ENCODE data around the gene RAB32.

RAB32 gene

DNA sequence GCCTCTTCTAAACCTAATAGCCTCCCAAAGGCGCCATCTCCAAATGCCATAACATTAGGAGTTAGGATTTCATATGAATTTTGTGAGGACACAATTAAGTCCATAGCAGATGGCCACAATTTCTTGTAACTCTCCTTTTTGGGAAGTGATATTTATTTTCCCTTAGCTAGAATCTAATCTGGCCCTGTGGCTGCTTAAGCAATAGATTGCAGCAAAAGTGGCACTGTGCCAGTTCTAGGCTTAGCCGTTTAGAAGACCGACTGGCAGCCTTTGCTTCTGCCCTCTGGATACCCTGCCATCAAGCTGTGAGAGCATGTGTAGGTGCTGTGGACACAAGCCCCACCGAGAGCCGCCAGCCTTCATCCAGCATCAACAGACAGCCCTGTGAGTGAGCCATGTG lies 39.2 kb downstream of the RAB32 start:
- no peak for DNase-seq (ENCODE audit: low spot score)

DNA sequence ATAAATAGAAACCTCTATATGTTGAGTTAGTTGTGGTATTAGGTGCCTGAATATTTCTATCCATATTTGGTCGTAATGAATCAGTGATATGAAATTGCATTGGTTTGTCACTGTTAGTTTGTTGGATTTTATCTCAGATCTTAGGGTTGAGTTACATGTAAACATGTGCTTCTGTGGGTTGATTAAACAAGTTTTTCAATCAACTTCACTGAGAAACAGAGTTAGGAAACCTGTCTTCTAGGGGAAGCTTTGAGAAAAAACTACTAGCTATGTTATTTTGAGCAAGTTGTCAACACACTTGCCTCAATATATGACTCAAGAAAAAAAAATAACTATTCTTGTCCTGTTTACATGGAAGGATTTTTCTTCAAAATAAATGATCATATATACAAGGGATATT lies 40.3 kb downstream of the RAB32 start:
- no peak for DNase-seq (ENCODE audit: low spot score)

DNA sequence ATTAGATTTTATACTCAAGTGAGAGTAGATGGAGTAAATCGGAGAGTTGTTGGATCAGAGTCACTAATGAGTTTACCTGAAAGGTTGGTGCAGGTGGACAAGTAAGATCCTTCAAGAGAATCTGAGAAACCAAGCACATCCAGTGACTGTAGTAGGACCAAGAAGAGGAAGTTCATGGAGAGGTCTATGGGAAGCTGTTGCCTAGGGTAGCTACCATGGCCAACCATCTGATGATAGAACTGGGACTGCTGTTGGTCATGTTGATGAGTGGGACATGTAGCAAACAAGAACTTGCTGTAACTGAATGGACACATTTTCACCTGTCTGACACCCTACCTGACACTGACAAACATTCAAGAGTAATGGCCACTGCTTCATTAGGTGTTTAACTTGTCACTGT lies 43.8 kb downstream of the RAB32 start:
- no peak for DNase-seq (ENCODE audit: low spot score)

DNA sequence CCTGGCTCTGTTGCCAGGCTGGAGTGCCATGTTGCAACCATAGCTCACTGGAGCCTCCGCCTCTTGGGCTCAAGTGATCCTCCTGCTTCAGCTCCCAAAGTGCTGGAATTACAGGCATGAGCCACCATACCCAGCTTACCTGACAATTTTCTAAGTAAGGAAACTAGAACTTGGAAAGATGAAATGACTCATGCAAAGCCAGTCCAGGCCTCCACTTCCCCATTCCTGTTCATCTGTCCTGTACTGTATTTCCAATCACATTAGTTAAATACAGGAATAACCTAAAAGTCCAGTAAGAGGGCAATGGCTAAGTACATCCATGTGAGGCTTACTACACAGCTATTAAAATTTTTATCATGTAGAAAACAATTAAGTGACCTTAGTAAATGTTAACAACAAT lies 46.9 kb downstream of the RAB32 start:
- no peak for DNase-seq (ENCODE audit: low spot score)

DNA sequence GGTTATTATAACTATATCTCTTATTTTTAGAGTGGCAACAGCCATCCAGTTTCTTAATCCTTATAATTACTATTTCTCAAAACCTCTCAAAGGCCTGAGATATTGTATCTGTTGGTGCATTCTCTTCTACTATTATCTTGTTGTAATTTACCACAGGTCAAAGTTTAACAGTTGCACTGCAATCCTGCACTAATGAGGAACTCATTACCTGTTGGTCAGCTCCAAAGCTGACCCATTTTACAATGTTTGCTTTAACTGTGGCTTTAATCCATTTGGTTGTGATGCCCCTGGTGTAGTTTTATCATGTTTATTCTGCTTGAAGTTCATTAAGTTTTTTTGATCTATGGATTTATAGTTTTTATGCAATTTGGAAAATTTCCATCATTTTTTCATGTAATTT lies 48.8 kb downstream of the RAB32 start:
- DNase-seq (ENCODE audit: low spot score), result no peak

DNA sequence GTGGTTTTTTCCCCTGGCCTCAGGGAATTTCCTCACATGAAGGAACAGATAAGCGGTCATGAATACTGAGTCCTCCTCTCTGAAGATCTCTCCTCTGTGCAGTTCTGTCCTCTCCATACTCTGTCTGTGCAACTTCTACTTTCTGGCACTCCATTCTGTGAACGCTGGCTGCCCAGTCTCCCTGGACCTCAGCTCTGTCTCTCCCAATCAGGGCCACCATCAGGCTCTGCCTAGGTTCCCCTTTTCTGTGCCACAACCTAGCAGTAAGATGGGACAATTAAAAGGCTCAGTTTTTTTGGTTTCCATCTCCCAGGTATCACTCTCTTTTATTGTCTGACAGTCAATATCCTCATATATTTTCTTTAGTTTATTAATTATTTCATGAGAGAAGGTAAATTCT lies 50.4 kb downstream of the RAB32 start:
- no peak for DNase-seq (ENCODE audit: low spot score)

DNA sequence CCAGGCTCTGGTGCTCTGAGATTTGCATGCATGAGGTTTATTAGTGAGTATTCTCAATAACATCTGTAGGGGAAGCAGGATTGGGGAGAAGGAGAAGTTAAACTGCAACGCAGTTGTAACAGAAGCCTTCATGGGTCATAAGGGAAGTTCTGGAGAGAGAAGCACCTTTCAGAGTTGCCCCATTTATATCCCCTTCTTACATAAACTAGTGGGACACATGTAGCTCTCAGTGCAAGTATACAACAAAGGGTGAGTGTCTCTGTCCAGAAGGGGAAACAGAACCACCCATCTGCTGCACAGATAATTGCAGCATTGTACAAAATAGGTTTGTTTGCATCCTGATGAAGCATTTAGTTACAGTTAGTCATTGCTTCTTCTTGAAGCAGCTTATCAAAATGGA lies 50.9 kb downstream of the RAB32 start:
- DNase-seq (ENCODE audit: low spot score), result no peak

DNA sequence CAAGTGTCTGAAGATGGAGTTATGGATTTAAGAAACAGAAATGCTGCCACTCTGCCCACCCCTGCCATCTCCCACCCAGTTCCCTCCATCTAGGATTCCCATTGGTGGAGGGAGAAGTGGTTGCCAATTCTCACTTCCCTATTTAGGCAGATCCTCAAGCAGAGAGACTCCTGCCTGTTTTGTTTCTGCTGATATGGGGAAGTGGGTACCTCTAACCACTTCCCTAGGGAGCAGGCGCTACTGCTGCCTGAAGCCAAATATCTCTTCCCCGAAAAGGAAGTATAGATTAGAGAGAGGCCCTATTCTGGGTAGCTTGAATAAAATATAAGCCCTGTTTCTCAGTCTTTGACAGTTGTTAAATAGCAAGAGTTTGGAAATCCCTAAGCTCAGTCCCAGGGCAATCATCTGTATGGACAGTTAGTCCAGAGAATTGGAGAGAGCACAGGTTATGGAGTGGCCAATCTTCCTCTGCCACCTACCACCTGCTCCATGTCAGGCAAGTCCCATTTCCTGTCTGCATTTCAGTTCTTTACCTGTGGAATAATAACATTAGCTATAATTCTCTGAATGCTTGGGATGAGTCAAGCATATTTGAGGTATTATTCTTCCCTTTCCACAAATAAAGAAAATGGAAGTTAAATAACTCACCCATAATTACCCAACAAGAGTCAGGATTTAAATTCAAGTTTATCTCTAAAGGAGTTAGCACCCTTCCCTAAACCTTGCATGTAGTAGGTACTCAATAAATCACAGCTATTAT lies 52.5 kb downstream of the RAB32 start:
- DNase-seq (ENCODE audit: low spot score), result no peak

DNA sequence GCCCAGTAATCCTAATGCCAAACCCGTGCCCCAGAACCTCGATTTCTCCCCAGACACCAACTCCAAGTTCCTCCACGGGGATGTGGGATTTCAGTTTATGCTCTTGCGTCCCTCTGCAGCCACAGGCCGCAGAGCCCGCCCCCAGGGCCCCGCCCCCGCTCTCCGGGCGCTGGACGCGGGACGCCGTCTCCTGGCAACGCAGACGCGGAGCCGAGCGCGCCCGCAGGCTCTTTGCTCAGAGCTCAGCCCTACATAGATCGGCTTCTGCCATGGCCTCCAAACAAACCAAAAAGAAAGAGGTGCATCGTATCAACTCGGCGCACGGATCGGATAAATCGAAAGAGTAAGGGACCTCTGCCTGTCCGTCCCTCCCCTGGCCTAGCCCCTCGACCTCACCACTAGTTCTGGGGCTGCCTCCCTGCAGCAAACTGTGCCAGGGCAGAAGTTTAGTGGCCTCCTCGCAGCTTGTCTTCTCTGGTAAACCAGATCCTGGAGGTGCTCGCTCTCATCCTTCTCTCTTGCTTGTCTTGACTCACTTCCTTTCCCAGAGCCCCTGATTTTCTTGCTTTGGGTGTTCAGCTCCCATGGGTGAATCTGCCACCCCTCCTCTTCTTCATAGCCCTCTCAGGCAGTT lies 55.3 kb downstream of the RAB32 start, which contains the start of gene ADGB:
Gene ADGB (plus strand): TSS at position 201 of the 634 bp plus-strand sequence. CDS start 69 bp downstream, at position 270.
- DNase-seq (ENCODE audit: low spot score), result peak; percentile 4

DNA sequence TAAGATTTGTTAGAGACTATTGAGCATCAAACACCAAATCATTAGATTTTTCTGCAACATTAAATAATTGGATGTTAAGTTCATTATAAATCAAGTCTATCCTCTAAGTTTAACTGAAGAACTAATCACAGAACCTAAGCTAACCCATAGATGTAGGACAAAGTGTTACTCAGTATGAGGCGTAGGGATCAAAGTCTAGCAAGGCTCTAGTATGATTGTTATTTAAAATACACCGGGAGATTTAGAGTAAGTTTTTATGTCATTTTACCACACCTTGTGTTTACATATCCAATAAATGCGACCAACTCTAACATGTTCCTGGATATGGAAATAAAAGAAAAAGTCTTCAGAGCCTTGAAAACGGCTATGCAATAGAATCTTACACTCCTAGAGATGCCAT lies 57.7 kb downstream of the RAB32 start:
- DNase-seq (ENCODE audit: low spot score), result no peak

DNA sequence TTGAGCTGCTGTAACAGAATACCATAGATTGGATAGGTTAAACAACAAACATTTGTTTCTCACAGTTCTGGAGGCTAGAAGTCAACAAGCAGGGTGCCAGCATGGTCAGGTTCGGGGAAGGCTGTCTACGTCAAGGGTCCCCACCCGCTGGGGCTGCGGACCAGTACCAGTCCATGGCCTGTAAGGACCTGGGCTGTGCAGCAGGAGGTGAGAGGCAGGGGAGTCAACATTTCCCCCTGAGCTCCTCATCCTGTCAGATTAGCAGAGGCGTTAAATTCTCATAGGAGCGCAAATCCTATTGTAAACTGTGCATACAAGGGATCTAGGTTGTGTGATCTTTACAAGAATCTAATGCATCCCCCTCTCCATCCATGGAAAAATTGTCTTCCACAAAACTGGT lies 58.9 kb downstream of the RAB32 start:
- DNase-seq (ENCODE audit: low spot score), result no peak
